MCF 10A (cell line): Measurements from ENCODE around the gene GXYLT2. TPM values are rescaled to one million over a fixed set of nuclear protein-coding genes. Genes with fewer than 3 reads are reported as not detected.
A peak's percentile ranks its signal among the peaks of the same experiment; 100 is the strongest.

Experiments
- BruUV-seq: library from RNA; stranded (reverse); fragments of 400-500 nt; replicated peaks from 2 replicates; lab custom pipeline; 2021; lab: Mats Ljungman, UMichigan
- CTCF ChIA-PET: fragments of 300-600 bp; sonication (Branson Sonifier 250); formaldehyde crosslinking; extraction: SDS; loops from one replicate; lab custom pipeline; 2021; ENCODE audit warnings: antibody characterized with exemption, inconsistent platforms; lab: Yijun Ruan, JAX
- POLR2A ChIA-PET: fragments of 300-600, 350-650 bp; sonication (Branson Sonifier 250); formaldehyde crosslinking; extraction: SDS; loops from one replicate; lab custom pipeline; 2020; ENCODE audit warnings: antibody characterized with exemption, inconsistent platforms; lab: Yijun Ruan, JAX
- DNase-seq: peaks from one replicate; pipeline ENCODE4 v3.0.0-alpha.2; 2018; ENCODE audit not compliant: unreplicated experiment
- H3K27ac Mint-ChIP-seq: one replicate; pipeline ENCODE4 v1.8.0; 2022; ENCODE audit warnings: mild to moderate bottlenecking, low read depth, mixed read lengths; ENCODE audit not compliant: unreplicated experiment
- H3K27me3 Mint-ChIP-seq: one replicate; pipeline ENCODE4 v1.8.0; 2022; ENCODE audit warnings: mixed read lengths; ENCODE audit not compliant: insufficient read depth, unreplicated experiment
- H3K36me3 Mint-ChIP-seq: one replicate; pipeline ENCODE4 v1.8.0; 2022; ENCODE audit warnings: mild to moderate bottlenecking, moderate library complexity, mixed read lengths; ENCODE audit not compliant: insufficient read depth, unreplicated experiment
- H3K4me1 Mint-ChIP-seq: one replicate; pipeline ENCODE4 v1.8.0; 2022; ENCODE audit warnings: mixed read lengths; ENCODE audit not compliant: insufficient read depth, unreplicated experiment
- H3K4me3 Mint-ChIP-seq: one replicate; pipeline ENCODE4 v1.8.0; 2022; ENCODE audit warnings: mild to moderate bottlenecking, moderate library complexity, mixed read lengths; ENCODE audit not compliant: unreplicated experiment
- H3K9me3 Mint-ChIP-seq: one replicate; pipeline ENCODE4 v1.8.0; 2022; ENCODE audit warnings: mixed read lengths; ENCODE audit not compliant: unreplicated experiment
- intact Hi-C: fragments of 100-400 bp; cut with micrococcal nuclease; formaldehyde crosslinking; loops from 2 replicates; pipeline ENCODE4 v1.14.1; 2022
- total RNA-seq: library from RNA; stranded (reverse); gene quantifications from 2 replicates; pipeline ENCODE4 v1.2.3, GENCODE V29; 2022
- TF ChIP-seq, protein P1 (sequence below): fragments of 200-600 bp; IDR thresholded peaks from one replicate; pipeline ENCODE4 v1.8.0; 2022; ENCODE audit warnings: antibody characterized with exemption, mild to moderate bottlenecking; ENCODE audit not compliant: unreplicated experiment

Gene GXYLT2
- total RNA-seq, 1 experiment from 2014 or later, result 3.9 TPM

DNA sequence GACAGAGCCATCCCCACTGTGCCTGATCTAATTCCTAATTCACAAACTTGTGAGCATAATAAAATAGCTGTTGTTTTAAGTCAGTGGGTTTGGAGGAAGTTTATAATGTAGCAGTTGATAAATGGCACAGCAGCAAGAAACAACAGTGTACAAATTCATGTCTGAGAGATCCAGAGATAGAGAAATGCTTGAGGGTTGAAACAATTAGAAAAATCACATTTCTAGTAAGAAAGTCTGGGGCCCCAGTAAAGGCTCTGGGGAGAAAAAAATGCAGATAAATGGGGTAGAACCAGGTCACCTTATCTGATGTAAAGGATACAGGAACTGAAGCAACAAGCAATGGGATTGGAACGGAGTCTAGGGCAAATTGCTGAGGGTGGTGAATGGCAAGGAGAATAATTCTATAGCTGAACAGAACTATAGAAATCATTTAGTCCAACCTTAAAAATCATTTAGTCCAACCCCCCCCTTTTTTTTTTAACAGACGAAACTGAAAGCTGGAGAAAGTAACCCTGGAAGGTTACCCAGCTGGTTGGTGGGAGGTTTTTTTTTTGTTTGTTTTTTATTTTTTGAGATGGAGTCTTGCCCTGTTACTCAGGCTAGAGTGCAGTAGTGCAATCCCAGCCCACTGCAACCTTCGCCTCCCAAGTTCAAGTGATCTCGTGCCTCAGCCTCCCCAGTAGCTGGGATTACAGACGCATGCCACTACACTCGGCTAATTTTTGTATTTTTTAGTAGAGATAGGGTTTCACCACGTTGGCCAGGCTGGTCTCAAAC, 25.3 kb upstream of the GXYLT2 start:
- Mint-ChIP-seq H3K27ac (no peak overlapping the region), H3K36me3 (no peaks in the 10 kb centered on the region), H3K4me3 (no peak overlapping the region), H3K27me3 (no peaks in the 10 kb centered on the region), H3K4me1 (no peaks in the 10 kb centered on the region), H3K9me3 (no peaks in the 10 kb centered on the region)
- intact Hi-C loops, result no loop called here
- no TSS peak for BruUV-seq
- POLR2A ChIA-PET, result interaction anchor here (0.9 kb wide), 1 partner anchor 14 kb away, joined by 4 read pairs; no protein-coding TSS in a partner anchor
- no peak for DNase-seq
- CTCF ChIA-PET, result interaction anchor here (0.6 to 0.8 kb wide), 4 partner anchors 11 to 223 kb away, joined by 3 to 5 read pairs (median 4); no protein-coding TSS in a partner anchor
- TF ChIP-seq, protein P1, sequence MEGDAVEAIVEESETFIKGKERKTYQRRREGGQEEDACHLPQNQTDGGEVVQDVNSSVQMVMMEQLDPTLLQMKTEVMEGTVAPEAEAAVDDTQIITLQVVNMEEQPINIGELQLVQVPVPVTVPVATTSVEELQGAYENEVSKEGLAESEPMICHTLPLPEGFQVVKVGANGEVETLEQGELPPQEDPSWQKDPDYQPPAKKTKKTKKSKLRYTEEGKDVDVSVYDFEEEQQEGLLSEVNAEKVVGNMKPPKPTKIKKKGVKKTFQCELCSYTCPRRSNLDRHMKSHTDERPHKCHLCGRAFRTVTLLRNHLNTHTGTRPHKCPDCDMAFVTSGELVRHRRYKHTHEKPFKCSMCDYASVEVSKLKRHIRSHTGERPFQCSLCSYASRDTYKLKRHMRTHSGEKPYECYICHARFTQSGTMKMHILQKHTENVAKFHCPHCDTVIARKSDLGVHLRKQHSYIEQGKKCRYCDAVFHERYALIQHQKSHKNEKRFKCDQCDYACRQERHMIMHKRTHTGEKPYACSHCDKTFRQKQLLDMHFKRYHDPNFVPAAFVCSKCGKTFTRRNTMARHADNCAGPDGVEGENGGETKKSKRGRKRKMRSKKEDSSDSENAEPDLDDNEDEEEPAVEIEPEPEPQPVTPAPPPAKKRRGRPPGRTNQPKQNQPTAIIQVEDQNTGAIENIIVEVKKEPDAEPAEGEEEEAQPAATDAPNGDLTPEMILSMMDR, result no peak

DNA sequence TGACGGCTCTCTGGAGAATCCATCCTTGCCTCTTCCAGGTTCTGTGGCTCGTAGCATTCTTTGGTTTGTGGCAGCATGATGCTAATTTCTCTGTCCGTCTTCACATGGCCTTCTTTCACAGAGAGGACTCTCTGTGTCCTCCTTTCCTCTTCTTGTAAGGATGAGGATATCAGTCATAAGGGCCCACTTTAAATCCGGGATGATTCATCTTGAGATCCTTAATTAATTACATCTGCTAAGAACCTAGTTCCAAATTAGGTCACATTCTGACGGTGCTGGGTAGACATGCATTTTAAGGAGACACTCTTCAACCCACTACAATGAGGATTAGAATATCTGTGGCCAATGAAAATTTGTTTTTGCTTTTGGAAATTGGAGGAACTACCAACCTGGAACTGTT, 15.7 kb upstream of the GXYLT2 start:
- CTCF ChIA-PET, result interaction anchor here (0.7 to 1.0 kb wide), 2 partner anchors 13 to 40 kb away, joined by 3 to 4 read pairs; no protein-coding TSS in a partner anchor
- no peaks in the 10 kb centered on the region for H3K4me1 Mint-ChIP-seq
- no peaks in the 10 kb centered on the region for H3K9me3 Mint-ChIP-seq
- H3K36me3 Mint-ChIP-seq, result no peaks in the 10 kb centered on the region
- no peak overlapping the region for H3K27ac Mint-ChIP-seq
- no peak for DNase-seq
- no TSS peak for BruUV-seq
- no peak overlapping the region for H3K4me3 Mint-ChIP-seq
- H3K27me3 Mint-ChIP-seq, result peaks cover 8% of the 10 kb centered on the region
- TF ChIP-seq, protein P1, result no peak
- intact Hi-C loops, result no loop called here
- POLR2A ChIA-PET, result no interaction called here

DNA sequence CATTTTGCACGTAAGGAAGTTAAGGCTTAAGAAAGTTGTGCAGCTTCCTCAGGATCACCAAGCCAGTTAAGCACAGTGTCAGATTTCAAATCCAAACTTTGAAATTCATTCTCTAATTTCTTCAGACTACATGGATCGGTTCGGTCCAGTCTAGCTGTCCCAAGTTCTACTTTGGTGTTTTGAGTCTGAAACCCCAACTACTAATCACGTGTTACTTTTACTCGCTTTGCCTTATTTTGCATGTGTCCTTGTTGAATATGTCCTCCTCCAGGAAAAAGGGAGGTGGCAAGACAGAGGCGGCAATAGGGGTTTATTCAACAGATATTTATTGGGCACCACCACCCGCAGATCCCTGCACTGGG, 522 bp upstream of the GXYLT2 start:
- H3K4me1 Mint-ChIP-seq, result peaks cover 34% of the 10 kb centered on the region
- no peaks in the 10 kb centered on the region for H3K27me3 Mint-ChIP-seq
- H3K4me3 Mint-ChIP-seq, result peak overlapping the region; percentile 79
- no peaks in the 10 kb centered on the region for H3K9me3 Mint-ChIP-seq
- CTCF ChIA-PET, result interaction anchor here (0.6 to 4.3 kb wide), 11 partner anchors 16 to 1785 kb away, joined by 3 to 35 read pairs (median 3); no protein-coding TSS in a partner anchor
- no peak overlapping the region for H3K27ac Mint-ChIP-seq
- no peaks in the 10 kb centered on the region for H3K36me3 Mint-ChIP-seq
- BruUV-seq, result no TSS peak
- TF ChIP-seq, protein P1, result no peak
- peak; percentile 22 for DNase-seq
- POLR2A ChIA-PET, result interaction anchor here (0.6 to 2.6 kb wide), 14 partner anchors 18 to 442 kb away, joined by 3 to 17 read pairs (median 5); partner anchors contain the start of gene SHQ1
- intact Hi-C loops, result loop anchor here (2.0 to 5.0 kb wide), 2 partner anchors 37 to 110 kb away; partner anchors contain the start of gene PPP4R2

DNA sequence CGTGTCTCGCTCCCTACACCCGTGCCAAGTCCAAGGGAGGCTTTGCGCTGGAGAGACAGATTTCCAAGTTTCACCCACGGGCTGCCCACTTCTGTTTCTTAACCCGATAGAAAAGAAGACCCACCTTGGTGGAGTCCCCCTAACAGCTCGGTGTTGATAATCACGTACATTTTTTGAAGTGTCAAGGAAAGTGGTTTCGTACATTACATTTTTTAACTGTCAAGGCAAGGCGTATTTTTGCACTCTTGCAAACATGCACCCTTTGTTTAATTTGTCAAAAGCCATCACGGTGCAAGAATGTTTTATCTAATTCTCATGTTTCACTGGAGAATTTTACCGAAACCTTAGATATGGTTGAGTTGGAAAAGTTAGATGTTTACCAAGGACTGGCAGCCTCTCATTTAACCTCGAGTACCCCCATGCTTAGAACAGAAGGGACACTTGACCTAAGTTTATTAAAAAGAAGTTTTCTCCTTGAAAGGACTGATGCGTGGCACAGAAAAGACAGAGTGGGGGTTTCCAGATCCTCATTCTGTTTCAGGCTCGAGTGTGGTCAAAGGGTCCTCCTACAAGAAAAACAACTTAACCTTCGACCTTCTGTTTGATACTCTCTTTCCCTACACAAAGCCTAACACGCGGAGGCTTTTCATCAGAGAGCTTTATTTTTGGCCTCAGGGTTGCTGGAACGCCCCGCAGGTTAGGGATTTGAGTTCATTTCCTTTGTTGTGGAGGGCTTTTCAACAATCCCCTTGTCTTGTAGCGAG, 882 bp downstream of the GXYLT2 start:
- TF ChIP-seq, protein P1, result no peak
- H3K27me3 Mint-ChIP-seq, result no peaks in the 10 kb centered on the region
- DNase-seq, result no peak
- TSS peak; percentile 34 for BruUV-seq
- ChIA-PET POLR2A (interaction anchor here (0.6 to 2.6 kb wide), 10 partner anchors 14 to 1205 kb away, joined by 3 to 17 read pairs (median 4); partner anchors contain the start of gene SHQ1), CTCF (interaction anchor here (0.5 to 4.3 kb wide), 8 partner anchors 8 to 197 kb away, joined by 3 to 35 read pairs (median 4); no protein-coding TSS in a partner anchor)
- no peak overlapping the region for H3K27ac Mint-ChIP-seq
- no peaks in the 10 kb centered on the region for H3K36me3 Mint-ChIP-seq
- no peaks in the 10 kb centered on the region for H3K9me3 Mint-ChIP-seq
- peaks cover 47% of the 10 kb centered on the region for H3K4me1 Mint-ChIP-seq
- peak overlapping the region; percentile 79 for H3K4me3 Mint-ChIP-seq
- intact Hi-C loops, result loop anchor here (5.0 kb wide), 1 partner anchor 109 kb away; the partner anchor contains the start of gene PPP4R2
